ENCODE measurements around the gene CD86.

The CD86 gene

GRCh38 chr3:122066331-122067213 lies 11.4 kb downstream of the CD86 start:
- TF ChIP-seq, protein P1, sequence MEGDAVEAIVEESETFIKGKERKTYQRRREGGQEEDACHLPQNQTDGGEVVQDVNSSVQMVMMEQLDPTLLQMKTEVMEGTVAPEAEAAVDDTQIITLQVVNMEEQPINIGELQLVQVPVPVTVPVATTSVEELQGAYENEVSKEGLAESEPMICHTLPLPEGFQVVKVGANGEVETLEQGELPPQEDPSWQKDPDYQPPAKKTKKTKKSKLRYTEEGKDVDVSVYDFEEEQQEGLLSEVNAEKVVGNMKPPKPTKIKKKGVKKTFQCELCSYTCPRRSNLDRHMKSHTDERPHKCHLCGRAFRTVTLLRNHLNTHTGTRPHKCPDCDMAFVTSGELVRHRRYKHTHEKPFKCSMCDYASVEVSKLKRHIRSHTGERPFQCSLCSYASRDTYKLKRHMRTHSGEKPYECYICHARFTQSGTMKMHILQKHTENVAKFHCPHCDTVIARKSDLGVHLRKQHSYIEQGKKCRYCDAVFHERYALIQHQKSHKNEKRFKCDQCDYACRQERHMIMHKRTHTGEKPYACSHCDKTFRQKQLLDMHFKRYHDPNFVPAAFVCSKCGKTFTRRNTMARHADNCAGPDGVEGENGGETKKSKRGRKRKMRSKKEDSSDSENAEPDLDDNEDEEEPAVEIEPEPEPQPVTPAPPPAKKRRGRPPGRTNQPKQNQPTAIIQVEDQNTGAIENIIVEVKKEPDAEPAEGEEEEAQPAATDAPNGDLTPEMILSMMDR (IDR thresholded peaks at IDR 0.05; ENCODE audit: low read depth, low read length, missing control alignments) = no peak
- in situ Hi-C loops (cut with HindIII; ENCODE audit: low sequenced_read_pairs) = no loop called here
- no peak for DNase-seq (ENCODE audit: low read depth)
- no peak overlapping the region for H3K4me3 ChIP-seq (ENCODE audit: low read depth, low read length)

GRCh38 chr3:122067214-122067550 lies 12.0 kb downstream of the CD86 start:
- in situ Hi-C loops (cut with HindIII; ENCODE audit: low sequenced_read_pairs) = no loop called here
- no peak overlapping the region for H3K4me3 ChIP-seq (ENCODE audit: low read depth, low read length)
- no peak for DNase-seq (ENCODE audit: low read depth)
- TF ChIP-seq, protein P1 (IDR thresholded peaks at IDR 0.05; ENCODE audit: low read depth, low read length, missing control alignments) = no peak

GRCh38 chr3:122067588-122068240 lies 12.6 kb downstream of the CD86 start:
- in situ Hi-C loops (cut with HindIII; ENCODE audit: low sequenced_read_pairs) = no loop called here
- TF ChIP-seq, protein P1 (IDR thresholded peaks at IDR 0.05; ENCODE audit: low read depth, low read length, missing control alignments) = no peak
- no peak overlapping the region for H3K4me3 ChIP-seq (ENCODE audit: low read depth, low read length)
- no peak for DNase-seq (ENCODE audit: low read depth)

GRCh38 chr3:122074621-122075265 lies 19.6 kb downstream of the CD86 start:
- in situ Hi-C loops (cut with HindIII; ENCODE audit: low sequenced_read_pairs) = no loop called here
- no peak for DNase-seq (ENCODE audit: low read depth)
- no peak overlapping the region for H3K4me3 ChIP-seq (ENCODE audit: low read depth, low read length)
- TF ChIP-seq, protein P1 (IDR thresholded peaks at IDR 0.05; ENCODE audit: low read depth, low read length, missing control alignments) = no peak

GRCh38 chr3:122076491-122077292 lies 21.5 kb downstream of the CD86 start:
- TF ChIP-seq, protein P1 (IDR thresholded peaks at IDR 0.05; ENCODE audit: low read depth, low read length, missing control alignments) = no peak
- DNase-seq (ENCODE audit: low read depth) = no peak
- in situ Hi-C loops (cut with HindIII; ENCODE audit: low sequenced_read_pairs) = no loop called here
- no peak overlapping the region for H3K4me3 ChIP-seq (ENCODE audit: low read depth, low read length)

Measured in astrocyte of the cerebellum (primary cell).